ENCODE measurements around the gene MYO15A. TPM values are rescaled to one million over a fixed set of nuclear protein-coding genes. Genes with fewer than 3 reads are reported as not detected.

Gene MYO15A
- total and polyA plus RNA-seq, 7 donors = 0.10 to 0.76 (median 0.28) TPM

DNA sequence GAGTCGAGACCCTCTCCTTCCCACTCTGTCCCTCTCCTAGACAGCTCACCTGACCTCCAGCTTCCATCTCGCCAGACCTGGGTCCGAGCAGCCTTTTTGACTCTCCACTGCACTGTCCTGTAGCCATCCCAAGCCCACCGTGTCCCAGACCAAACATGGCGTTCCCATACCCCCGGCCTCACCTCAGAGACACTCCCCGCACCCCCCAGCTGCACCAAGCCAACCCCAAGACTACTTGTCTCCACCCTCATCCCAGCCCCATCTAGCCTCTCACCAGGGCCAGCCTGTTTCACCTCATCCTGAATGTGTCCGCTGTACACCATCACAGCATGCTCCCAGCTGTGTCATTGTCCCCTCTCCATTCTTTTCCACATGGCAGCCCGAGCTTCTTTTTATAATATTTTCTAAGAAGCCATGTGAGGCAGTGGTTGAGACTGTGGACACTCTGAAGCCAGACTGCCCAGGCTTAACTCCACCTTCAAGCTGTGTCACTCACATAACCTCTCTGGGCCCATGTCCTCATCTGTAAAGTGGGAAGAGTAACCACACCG lies 1.5 kb downstream of the MYO15A start:
- intact Hi-C loops (cut with DNase I) = no loop called here
- no peak overlapping the region for H3K27ac ChIP-seq
- WGBS, 3 donors = 75 to 81% (median 75%) methylated on average over 10 of the region's 10 CpGs
- no peaks in the 10 kb centered on the region for H3K4me1 ChIP-seq
- no peak overlapping the region for H3K4me3 ChIP-seq
- H3K9me3 ChIP-seq = no peaks in the 10 kb centered on the region
- H3K36me3 ChIP-seq (ENCODE audit: insufficient read depth in 1 of 2, low read depth in 1 of 2) = peaks cover 0 to 27% of the 10 kb centered on the region in 2 donors
- H3K27me3 ChIP-seq (ENCODE audit: insufficient read depth in 3 of 3, low read length in 2 of 3) = no peaks in the 10 kb centered on the region
- no peak for DNase-seq
- TF ChIP-seq CTCF (IDR thresholded peaks at IDR 0.05) = no peak
- ATAC-seq = peak in 1 of 4 donors; percentile 5

DNA sequence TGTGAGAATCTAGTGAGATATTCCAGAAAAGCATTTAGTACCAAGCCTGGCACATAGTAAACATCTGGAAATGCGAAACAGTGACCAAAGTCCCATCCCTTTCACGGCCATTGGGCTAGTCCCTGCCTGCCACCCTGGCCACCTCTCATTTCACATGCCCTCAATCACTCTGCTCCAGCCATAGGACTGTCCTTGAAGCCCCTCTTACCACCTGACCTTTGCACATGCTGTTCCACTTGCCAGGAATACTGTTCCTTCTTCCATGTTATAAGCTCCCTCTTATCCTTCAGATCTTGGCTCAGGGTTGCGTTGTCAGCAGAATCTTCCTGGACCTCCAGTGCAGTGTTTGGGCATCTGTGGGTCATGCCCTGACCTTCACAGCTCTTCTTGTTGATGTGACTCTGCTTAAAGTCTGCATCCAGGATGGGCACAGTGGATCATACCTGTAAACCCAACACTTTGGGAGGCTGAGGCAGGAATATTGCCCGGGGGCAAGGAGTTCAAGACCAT lies 2.1 kb downstream of the MYO15A start:
- no peak for TF ChIP-seq CTCF (IDR thresholded peaks at IDR 0.05)
- ATAC-seq = no peak
- Histone ChIP-seq H3K27me3 (ENCODE audit: insufficient read depth in 3 of 3, low read length in 2 of 3) (no peaks in the 10 kb centered on the region), H3K27ac (no peak overlapping the region), H3K4me3 (no peak overlapping the region), H3K4me1 (no peaks in the 10 kb centered on the region), H3K36me3 (ENCODE audit: insufficient read depth in 1 of 2, low read depth in 1 of 2) (peaks cover 0 to 20% of the 10 kb centered on the region in 2 donors), H3K9me3 (no peaks in the 10 kb centered on the region)
- intact Hi-C loops (cut with DNase I) = no loop called here
- 68 to 91% (median 83%) methylated on average over 4 of the region's 4 CpGs for WGBS, 3 donors
- DNase-seq = no peak

- H3K4me1 ChIP-seq = no peaks in the 10 kb centered on the region
- H3K4me3 ChIP-seq = no peak overlapping the region
- no peaks in the 10 kb centered on the region for H3K27me3 ChIP-seq (ENCODE audit: insufficient read depth in 3 of 3, low read length in 2 of 3)
- no peak for TF ChIP-seq CTCF (IDR thresholded peaks at IDR 0.05)
- 34 to 54% (median 42%) methylated on average over 6 of the region's 6 CpGs for WGBS, 3 donors
- peaks cover 0 to 12% of the 10 kb centered on the region in 2 donors for H3K36me3 ChIP-seq (ENCODE audit: insufficient read depth in 1 of 2, low read depth in 1 of 2)
- H3K27ac ChIP-seq = peak overlapping the region; percentile 63
- H3K9me3 ChIP-seq = no peaks in the 10 kb centered on the region
- no peak for DNase-seq
- intact Hi-C loops (cut with DNase I) = no loop called here
- ATAC-seq = peak; percentile 49 to 88 (median 68)
Measured at GRCh38 chr17:18111330-18111971, 2.9 kb downstream of the MYO15A start.

DNA sequence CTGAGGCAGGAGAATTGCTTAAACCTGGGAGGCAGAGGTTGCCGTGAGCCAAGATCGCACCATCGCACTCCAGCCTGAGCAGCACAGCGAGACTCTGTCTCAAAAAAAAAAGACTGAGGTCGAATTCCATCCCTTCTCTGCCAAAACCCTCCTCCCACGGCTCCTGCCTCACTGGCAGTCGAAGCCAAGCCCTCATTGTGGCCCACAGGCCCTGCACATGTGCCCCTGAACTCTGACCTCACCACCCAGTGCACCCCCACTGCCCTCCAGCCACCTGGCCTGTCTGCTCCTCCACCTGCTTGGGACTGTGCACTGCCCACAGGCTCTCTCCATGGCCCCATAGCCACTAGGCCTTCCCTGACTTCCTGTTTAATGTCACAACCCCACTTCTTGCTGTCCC lies 7.0 kb downstream of the MYO15A start:
- intact Hi-C loops (cut with DNase I) = no loop called here
- peaks cover 14% of the 10 kb centered on the region for H3K4me1 ChIP-seq
- no peak overlapping the region for H3K27ac ChIP-seq
- 64 to 78% (median 74%) methylated on average over 7 of the region's 7 CpGs for WGBS, 3 donors
- no peak for ATAC-seq
- H3K4me3 ChIP-seq = no peak overlapping the region
- TF ChIP-seq CTCF (IDR thresholded peaks at IDR 0.05) = no peak
- H3K9me3 ChIP-seq = no peaks in the 10 kb centered on the region
- no peaks in the 10 kb centered on the region for H3K36me3 ChIP-seq (ENCODE audit: insufficient read depth in 1 of 2, low read depth in 1 of 2)
- no peaks in the 10 kb centered on the region for H3K27me3 ChIP-seq (ENCODE audit: insufficient read depth in 3 of 3, low read length in 2 of 3)
- no peak for DNase-seq

Measured in psoas muscle (tissue), 8 donors.